ENCODE data around the gene CLDN9. TPM values are rescaled to one million over a fixed set of nuclear protein-coding genes. Genes with fewer than 3 reads are reported as not detected.

Gene CLDN9
- total RNA-seq, 1 donor from 2014 or later: not detected

Other genes starting within 250 kb of the CLDN9 start
- 205 to 231 TPM (median 225 TPM) in 3 replicates for gene ELOB, start 235.6 kb upstream of the CLDN9 start, total RNA-seq
- not detected in 3 replicates for gene PRSS33, start 225.4 kb upstream of the CLDN9 start, total RNA-seq
- gene PRSS41, start 214.5 kb upstream of the CLDN9 start, total RNA-seq: not detected in 3 replicates
- gene PRSS21, start 195.7 kb upstream of the CLDN9 start, total RNA-seq: not detected in 3 replicates
- gene ZG16B, start 182.6 kb upstream of the CLDN9 start, total RNA-seq: 2.1 to 2.6 TPM in 2 of 3 replicates, not detected in the other
- not detected in 3 replicates for gene PRSS22, start 154.8 kb upstream of the CLDN9 start, total RNA-seq
- 33.4 to 43.1 TPM (median 34.7 TPM) in 3 replicates for gene FLYWCH2, start 129.7 kb upstream of the CLDN9 start, total RNA-seq
- 36.1 to 47.1 TPM (median 38.6 TPM) in 3 replicates for gene FLYWCH1, start 101.0 kb upstream of the CLDN9 start, total RNA-seq
- not detected in 3 replicates for gene KREMEN2, start 48.6 kb upstream of the CLDN9 start, total RNA-seq
- 8.2 to 15.9 TPM (median 9.5 TPM) in 3 replicates for gene PAQR4, start 43.6 kb upstream of the CLDN9 start, total RNA-seq
- 6.2 to 23.2 TPM (median 7.2 TPM) in 3 replicates for gene PKMYT1, start 32.5 kb upstream of the CLDN9 start, total RNA-seq
- 0.27 to 0.69 TPM in 2 of 3 replicates, not detected in the other for gene CLDN6, start 5.3 kb downstream of the CLDN9 start, total RNA-seq
- 156 to 177 TPM (median 165 TPM) in 3 replicates for gene TNFRSF12A, start 7.4 kb downstream of the CLDN9 start, total RNA-seq
- 74.0 to 101 TPM (median 79.3 TPM) in 3 replicates for gene HCFC1R1, start 11.0 kb downstream of the CLDN9 start, total RNA-seq
- 27.4 to 33.4 TPM (median 28.8 TPM) in 3 replicates for gene THOC6, start 11.1 kb downstream of the CLDN9 start, total RNA-seq
- not detected in 3 replicates for gene BICDL2, start 24.0 kb downstream of the CLDN9 start, total RNA-seq
- gene MMP25, start 33.6 kb downstream of the CLDN9 start, total RNA-seq: 0.34 TPM in 1 of 3 replicates, not detected in the others
- 7.3 to 21.0 TPM (median 17.8 TPM) in 3 replicates for gene IL32, start 52.7 kb downstream of the CLDN9 start, total RNA-seq
- not detected in 3 replicates for gene ZSCAN10, start 86.4 kb downstream of the CLDN9 start, total RNA-seq
- gene ZNF205, start 99.7 kb downstream of the CLDN9 start, total RNA-seq: 12.9 to 13.7 TPM (median 13.2 TPM) in 3 replicates
- gene ZNF213, start 122.1 kb downstream of the CLDN9 start, total RNA-seq: 10.6 to 13.0 TPM (median 10.8 TPM) in 3 replicates
- gene OR1F1, start 175.3 kb downstream of the CLDN9 start, total RNA-seq: 0.37 to 0.38 TPM in 2 of 3 replicates, not detected in the other
- gene ZNF200, start 222.2 kb downstream of the CLDN9 start, total RNA-seq: 6.6 to 7.8 TPM (median 7.6 TPM) in 3 replicates
- not detected in 3 replicates for gene MEFV, start 243.7 kb downstream of the CLDN9 start, total RNA-seq